TTC549 (cell line): ENCODE measurements around the gene MARVELD3.

Source experiments
- FAIRE-seq: peaks from 2 replicates; lab custom pipeline; 2012; peaks lifted over from hg19 to GRCh38; lab: Jason Lieb, UNC

MARVELD3 gene

GRCh38 chr16:71623597-71623996 lies 2.4 kb upstream of the MARVELD3 start:
- no peak for FAIRE-seq

DNA sequence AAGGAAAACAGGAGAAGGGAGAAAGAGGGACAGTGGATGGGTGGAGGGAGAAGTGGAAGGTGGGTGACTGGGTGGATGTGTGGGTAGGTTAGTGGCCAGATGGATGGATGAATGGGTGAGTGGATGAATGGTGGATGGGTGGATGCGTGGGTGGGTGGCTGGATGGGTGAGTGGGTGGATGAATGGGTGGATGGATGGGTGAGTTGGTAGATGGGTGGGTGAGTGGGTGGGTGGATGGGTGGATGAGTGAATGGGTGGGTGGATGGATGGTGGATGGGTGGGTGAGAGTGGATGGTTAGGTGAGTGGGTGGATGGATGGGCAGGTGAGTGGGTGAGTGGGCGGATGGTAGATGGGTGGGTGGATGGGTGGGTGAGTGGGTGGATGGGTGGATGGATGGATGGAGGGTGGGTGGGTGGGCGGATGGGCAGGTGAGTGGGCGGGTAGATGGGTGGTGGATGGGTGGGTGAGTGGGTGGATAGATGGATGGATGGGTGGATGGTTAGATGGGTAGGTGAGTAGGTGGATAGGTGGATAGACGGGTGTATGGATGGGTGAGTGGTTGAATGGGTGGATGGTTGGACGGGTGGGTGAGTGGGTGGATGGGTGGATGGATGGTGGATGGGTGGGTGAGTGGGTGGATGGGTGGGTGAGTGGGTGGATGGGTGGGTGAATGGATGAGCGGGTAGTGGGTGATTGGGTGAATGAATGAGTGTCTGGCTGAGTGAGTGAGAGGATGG lies 702 bp upstream of the MARVELD3 start:
- no peak for FAIRE-seq

- no peak for FAIRE-seq
Measured at GRCh38 chr16:71626858-71627213, 852 bp downstream of the MARVELD3 start.

GRCh38 chr16:71627731-71628181 lies 1.8 kb downstream of the MARVELD3 start:
- no peak for FAIRE-seq

GRCh38 chr16:71628810-71629209 lies 2.8 kb downstream of the MARVELD3 start:
- no peak for FAIRE-seq

DNA sequence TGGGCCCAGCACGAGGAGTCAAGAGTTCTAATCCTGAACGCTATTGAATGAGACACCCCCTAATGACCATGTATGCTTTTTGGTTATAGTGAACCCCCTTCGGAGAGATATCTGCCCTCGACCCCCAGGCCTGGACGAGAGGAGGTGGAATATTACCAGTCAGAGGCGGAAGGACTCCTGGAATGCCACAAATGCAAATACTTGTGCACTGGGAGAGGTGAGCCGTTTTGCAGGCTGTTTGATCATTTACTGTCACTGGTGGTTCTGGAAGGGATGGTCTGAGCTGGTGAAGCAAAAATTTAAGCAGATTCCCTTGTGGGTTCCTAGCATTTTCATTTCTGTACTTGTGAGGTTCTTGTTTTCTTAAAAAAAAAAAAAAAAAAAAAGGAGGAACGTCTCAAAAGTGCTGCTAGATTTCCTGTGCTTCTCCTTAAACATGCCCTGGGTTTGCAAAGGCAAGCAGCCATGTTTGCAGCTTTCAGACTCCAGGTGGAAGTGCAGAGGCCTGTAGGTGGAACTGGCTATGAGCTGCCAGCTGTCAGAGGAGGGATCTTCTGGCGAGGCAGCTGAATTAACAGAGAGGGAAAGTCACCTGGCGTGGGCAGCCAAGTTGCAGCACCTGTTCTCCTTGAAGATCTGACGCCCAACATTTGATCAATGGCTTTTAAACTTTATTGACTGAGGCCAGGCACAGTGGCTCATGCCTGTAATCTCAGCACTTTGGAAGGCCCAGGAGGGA lies 3.5 kb downstream of the MARVELD3 start:
- no peak for FAIRE-seq

GRCh38 chr16:71630808-71631207 lies 4.8 kb downstream of the MARVELD3 start:
- FAIRE-seq = no peak

- FAIRE-seq = no peak
Measured at GRCh38 chr16:71631776-71632175, 5.8 kb downstream of the MARVELD3 start.

GRCh38 chr16:71635632-71636031 lies 9.6 kb downstream of the MARVELD3 start:
- no peak for FAIRE-seq

- FAIRE-seq = no peak
Measured at GRCh38 chr16:71637398-71637797, 11.4 kb downstream of the MARVELD3 start.

DNA sequence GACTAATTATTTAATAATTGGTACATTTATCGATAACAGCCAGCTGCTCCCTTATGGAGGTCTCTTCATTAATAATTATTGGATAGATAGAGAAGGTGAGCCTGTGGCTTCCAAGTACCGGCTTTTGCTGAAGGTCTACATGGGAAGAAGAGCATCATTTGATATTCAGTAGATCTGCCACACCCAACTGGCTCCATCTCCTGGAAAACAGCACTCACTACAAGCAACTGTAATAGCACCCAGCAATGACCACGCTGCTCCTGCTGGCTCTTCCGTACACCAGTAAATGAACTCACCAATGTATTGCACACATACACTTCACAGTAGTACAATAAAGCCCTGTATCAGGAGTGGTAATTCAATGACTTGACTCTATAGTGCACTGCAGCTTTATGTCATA lies 19.5 kb downstream of the MARVELD3 start:
- no peak for FAIRE-seq

- no peak for FAIRE-seq
Measured at GRCh38 chr16:71647391-71647790, 21.4 kb downstream of the MARVELD3 start.

DNA sequence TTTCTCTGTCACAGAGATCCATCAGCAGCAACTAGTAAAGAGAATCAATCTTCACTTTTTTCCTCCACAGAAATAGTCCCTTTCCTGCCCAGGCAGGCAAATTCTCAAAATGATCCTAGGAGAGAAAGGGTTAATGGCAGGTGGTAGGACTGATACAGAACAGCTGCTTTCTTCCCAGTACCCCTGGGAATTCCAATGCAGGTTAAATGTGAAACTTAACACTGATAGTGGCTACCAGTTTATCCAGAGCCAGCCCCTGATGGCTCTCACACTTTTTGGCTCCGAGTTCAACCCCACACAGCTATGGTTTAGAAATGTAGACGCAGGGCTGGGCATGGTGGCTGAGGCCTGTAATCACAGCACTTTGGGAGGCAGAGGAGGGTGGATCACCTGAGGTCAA lies 22.2 kb downstream of the MARVELD3 start:
- no peak for FAIRE-seq

DNA sequence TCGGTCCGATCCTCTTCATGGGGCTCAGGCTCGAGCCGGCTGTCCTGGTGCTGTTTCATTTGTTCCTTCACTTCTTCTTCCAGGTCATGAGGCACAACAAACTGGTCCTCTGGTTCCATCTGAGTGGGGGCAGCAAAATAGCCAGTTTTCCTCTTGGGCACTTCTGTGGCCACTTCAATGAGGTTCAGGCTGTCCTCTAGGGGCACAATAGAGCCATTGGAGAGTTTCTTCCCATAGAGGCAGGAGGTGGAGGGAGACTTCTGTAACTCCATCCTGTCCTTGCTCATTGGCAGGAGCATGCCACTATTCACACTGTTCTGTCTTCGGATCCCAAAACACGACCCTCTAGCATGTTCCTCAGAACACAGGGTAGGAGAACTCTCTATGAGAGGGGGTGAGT lies 22.9 kb downstream of the MARVELD3 start:
- no peak for FAIRE-seq

- FAIRE-seq = no peak
Measured at GRCh38 chr16:71649704-71650103, 23.7 kb downstream of the MARVELD3 start.

DNA sequence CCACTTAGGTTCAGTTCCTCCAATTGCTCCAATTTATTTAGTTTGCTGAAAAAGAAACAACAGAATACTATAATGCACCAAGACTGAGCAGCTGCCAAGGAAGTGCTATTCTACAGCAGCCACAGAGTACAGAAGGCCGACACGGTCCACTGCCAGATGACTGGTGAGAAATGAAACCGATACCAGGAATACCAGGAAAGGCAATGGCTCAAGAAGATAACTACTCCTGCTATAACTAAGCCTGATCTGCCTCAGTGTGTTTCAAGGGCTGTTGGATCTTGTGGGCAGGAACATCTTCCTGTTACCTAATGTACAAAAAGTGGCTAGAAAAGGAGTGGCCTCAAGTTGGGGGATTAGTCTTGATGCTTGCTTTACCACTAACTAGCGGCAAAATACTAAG lies 32.8 kb downstream of the MARVELD3 start:
- no peak for FAIRE-seq

- no peak for FAIRE-seq
Measured at GRCh38 chr16:71659471-71659870, 33.5 kb downstream of the MARVELD3 start.

GRCh38 chr16:71666264-71666663 lies 40.3 kb downstream of the MARVELD3 start:
- no peak for FAIRE-seq

GRCh38 chr16:71666928-71667707 lies 41.1 kb downstream of the MARVELD3 start:
- no peak for FAIRE-seq

DNA sequence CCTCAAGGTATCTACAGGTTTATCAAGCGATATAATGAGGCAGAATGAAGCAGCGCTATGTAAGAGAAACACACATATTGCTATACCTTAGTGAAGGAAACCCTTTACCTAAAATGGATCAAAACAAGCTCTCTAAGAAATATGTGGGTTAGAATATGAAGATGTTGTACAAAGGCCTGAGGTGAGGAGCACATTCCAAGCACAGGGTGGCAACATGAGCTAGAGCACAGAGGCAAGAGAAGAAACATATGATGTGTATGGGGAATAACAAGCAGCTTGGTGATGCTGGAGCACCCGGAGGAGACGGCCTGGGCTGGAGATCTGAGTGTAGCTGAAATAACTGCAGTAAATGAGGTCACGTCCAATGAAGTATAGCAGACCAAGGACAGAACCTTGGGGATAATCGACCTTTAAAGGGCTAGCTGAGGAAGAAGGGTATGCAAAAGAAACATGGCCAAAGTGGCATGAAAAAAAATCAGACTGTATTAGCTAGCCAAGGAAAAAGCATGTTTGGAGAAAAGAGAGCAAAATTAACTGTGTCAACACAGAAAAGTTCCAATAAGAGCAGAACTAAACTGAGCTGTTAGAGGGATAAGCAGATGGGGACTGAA lies 44.0 kb downstream of the MARVELD3 start:
- FAIRE-seq = no peak

DNA sequence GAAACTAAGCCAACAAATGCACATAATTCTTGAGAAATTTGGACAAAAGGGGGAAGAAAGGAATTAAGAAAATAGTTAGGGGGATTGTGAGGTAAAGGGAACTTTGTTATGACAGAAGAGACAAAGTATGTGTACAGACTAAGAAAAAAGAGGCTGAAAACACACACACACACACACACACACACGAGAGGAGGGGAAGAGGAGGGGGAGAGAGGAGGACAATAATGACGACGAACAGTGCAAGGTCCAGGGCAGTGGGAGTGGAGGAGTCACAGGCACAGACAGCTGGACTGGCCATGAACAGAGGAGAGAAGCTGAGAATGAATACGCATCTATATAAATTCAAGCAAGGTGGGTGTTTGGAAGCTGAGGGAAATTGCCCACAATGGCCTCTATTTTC lies 44.6 kb downstream of the MARVELD3 start:
- no peak for FAIRE-seq

DNA sequence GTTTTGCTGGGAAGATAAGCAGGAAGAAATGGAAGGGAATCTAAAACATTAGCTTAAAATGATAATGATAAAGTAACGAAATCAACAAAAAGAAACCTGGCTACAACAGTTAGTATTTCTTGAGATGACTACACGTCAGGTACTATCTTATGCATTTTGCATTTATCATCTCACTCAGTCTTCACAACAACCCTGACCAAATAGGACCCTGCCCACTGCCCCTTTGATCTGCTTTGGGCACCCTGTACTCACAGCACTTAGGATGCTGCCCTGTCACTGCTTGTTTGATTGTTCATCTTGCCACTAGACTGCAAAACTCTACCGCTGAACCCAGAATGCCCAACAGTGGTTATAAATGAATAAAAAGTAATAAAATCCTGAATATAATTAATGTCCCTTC lies 45.2 kb downstream of the MARVELD3 start:
- FAIRE-seq = no peak

GRCh38 chr16:71672125-71672524 lies 46.1 kb downstream of the MARVELD3 start:
- FAIRE-seq = no peak
